Suppressor macrophage treated with lipopolysaccharide for 1 hour (primary cell): ENCODE results near the gene MGAT4D.
"Not testable (repeated sequence)": the region's sequence is repeated elsewhere in the genome, so short reads cannot be mapped to it uniquely, and the experiment has no call there.

Experiments used
- DNase-seq, 3 donors: peaks; one replicate each; pipeline ENCODE4 v3.0.0-alpha.2; 2020 to 2022

Gene MGAT4D

GRCh38 chr4:140427919-140428471 lies 70.1 kb downstream of the MGAT4D start:
- DNase-seq, result peak; percentile 5 to 28 (median 27)

- peak; percentile 68 to 84 (median 71) for DNase-seq
Observed at GRCh38 chr4:140427106-140427918, 70.8 kb downstream of the MGAT4D start, which contains the start of gene CLGN. Gene CLGN (minus strand): TSS chr4:140427648. CDS start chr4:140413078, 14,570 bp downstream.

- peak in 1 of 3 donors; percentile 79 for DNase-seq
Observed at GRCh38 chr4:140426610-140427105, 71.4 kb downstream of the MGAT4D start.

GRCh38 chr4:140423106-140423505 lies 75.0 kb downstream of the MGAT4D start:
- DNase-seq, result no peak

GRCh38 chr4:140413130-140413969 lies 84.7 kb downstream of the MGAT4D start:
- DNase-seq, result not testable (repeated sequence)

- DNase-seq, result no peak
Observed at GRCh38 chr4:140408974-140409373, 89.1 kb downstream of the MGAT4D start.

GRCh38 chr4:140406292-140406691 lies 91.8 kb downstream of the MGAT4D start:
- no peak for DNase-seq

- no peak for DNase-seq
Observed at GRCh38 chr4:140400111-140400510, 98.0 kb downstream of the MGAT4D start.

- DNase-seq, result no peak
Observed at GRCh38 chr4:140395668-140396067, 102.4 kb downstream of the MGAT4D start.
